Activated naive CD8-positive, alpha-beta T cell (primary cell): Measurements from ENCODE around the gene ADRM1.

ENCODE experiments used
- H3K27ac Mint-ChIP-seq: one replicate; pipeline ENCODE4 v1.8.0; 2021; ENCODE audit warnings: mixed read lengths
- H3K27me3 Mint-ChIP-seq: one replicate; pipeline ENCODE4 v1.8.0; 2021; ENCODE audit warnings: mixed read lengths
- H3K36me3 Mint-ChIP-seq: one replicate; pipeline ENCODE4 v1.8.0; 2021; ENCODE audit warnings: mixed read lengths
- H3K4me1 Mint-ChIP-seq: one replicate; pipeline ENCODE4 v1.8.0; 2021; ENCODE audit warnings: low read depth, mixed read lengths
- H3K4me3 Mint-ChIP-seq: one replicate; pipeline ENCODE4 v1.8.0; 2021; ENCODE audit warnings: mild to moderate bottlenecking, mixed read lengths
- H3K9me3 Mint-ChIP-seq: one replicate; pipeline ENCODE4 v1.8.0; 2021; ENCODE audit warnings: low read depth, mixed read lengths

The ADRM1 gene

DNA sequence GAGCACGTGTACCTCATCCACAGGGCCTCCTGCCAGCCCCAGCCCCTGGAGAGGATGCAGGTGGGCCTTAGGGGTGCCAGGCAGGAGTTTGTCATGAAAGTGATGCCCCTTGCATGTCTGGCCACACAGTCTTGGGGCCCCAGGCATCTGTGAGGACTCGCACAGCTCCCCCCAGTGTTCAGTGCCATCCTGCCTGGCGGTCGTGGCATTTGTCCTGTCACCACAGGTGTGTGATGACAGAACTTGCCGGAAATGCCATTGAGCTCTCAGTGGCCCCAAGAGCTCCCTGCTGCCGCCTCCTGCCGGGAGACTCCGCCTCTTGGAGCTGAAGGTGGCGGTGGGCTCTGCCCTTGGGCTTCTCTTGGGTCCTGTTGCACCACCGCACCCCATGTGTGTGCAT lies 30.6 kb upstream of the ADRM1 start:
- Mint-ChIP-seq H3K9me3 (no peaks in the 10 kb centered on the region), H3K27ac (no peak overlapping the region), H3K4me3 (no peak overlapping the region), H3K4me1 (no peaks in the 10 kb centered on the region), H3K36me3 (no peaks in the 10 kb centered on the region), H3K27me3 (no peaks in the 10 kb centered on the region)

DNA sequence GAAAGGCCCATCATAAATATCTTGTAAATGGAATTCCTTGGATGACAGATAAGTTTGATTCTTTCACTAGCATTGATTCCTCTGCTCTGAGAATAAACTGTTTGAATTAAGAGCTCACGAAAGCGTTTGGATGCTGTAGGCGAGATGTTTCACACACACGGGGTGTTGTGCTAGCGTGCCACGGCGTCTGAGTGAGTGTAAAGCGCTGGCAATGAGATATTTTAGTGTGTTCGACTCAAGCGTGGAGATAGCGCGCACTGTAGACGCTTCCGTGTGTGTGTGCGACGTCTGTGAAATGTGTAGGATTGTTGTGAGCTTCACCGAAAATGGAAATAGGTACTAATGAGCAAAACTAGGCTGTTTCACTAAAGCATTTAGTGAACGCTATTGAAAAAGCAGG lies 29.4 kb upstream of the ADRM1 start:
- H3K36me3 Mint-ChIP-seq = no peaks in the 10 kb centered on the region
- no peaks in the 10 kb centered on the region for H3K27me3 Mint-ChIP-seq
- H3K4me3 Mint-ChIP-seq = no peak overlapping the region
- no peak overlapping the region for H3K27ac Mint-ChIP-seq
- H3K9me3 Mint-ChIP-seq = no peaks in the 10 kb centered on the region
- no peaks in the 10 kb centered on the region for H3K4me1 Mint-ChIP-seq

DNA sequence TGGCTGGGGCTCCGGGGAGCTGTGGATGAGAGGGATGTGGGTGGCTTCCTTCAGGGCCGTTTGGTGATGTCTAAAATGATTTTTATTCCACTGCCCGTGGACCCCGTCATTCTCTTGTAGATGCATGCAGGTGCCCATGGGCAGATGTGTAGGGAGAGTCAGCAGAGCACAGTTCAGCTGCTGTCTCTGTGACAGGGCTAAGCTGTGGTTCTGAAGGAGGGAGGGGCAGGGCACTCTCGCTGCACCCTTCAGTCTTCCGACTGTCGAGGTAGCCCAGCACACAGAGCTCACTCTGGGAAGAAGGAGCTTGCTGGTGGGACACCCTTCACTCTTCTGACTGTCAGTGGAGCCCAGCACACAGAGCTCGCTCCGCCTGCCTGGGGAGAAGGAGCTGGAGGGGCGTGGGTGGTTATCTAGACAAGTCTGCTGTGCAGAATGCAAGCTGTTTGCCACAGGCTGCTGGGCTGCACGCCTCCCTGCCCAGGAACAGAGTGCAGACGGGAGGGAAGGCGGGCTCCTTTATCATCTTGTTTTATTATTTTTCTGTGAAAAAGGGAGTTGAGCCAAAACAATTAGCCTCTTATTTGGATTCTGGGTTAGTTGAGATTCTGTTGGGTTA lies 28.4 kb upstream of the ADRM1 start:
- no peak overlapping the region for H3K27ac Mint-ChIP-seq
- H3K4me1 Mint-ChIP-seq = no peaks in the 10 kb centered on the region
- no peaks in the 10 kb centered on the region for H3K27me3 Mint-ChIP-seq
- no peaks in the 10 kb centered on the region for H3K36me3 Mint-ChIP-seq
- no peaks in the 10 kb centered on the region for H3K9me3 Mint-ChIP-seq
- H3K4me3 Mint-ChIP-seq = no peak overlapping the region

DNA sequence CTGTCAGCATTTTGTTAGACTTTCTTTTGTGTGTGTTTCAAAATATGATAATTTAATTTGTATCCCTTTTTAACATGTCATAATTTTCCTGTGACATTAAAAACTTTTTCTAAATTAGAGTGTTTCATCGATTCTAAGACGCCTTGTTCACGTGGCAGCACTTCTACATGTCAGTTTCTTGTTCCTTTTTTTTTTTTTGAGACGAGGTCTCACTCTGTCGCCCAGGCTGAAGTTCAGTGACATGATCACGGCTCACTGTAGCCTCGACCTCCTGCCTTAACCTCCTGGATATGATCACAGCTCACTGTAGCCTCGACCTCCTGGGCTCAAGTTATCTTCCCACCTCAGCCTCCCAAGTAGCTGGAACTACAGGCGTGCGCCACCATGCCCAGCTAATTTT lies 27.6 kb upstream of the ADRM1 start:
- Mint-ChIP-seq H3K36me3 (no peaks in the 10 kb centered on the region), H3K9me3 (no peaks in the 10 kb centered on the region), H3K4me1 (no peaks in the 10 kb centered on the region), H3K4me3 (no peak overlapping the region), H3K27me3 (no peaks in the 10 kb centered on the region), H3K27ac (no peak overlapping the region)

DNA sequence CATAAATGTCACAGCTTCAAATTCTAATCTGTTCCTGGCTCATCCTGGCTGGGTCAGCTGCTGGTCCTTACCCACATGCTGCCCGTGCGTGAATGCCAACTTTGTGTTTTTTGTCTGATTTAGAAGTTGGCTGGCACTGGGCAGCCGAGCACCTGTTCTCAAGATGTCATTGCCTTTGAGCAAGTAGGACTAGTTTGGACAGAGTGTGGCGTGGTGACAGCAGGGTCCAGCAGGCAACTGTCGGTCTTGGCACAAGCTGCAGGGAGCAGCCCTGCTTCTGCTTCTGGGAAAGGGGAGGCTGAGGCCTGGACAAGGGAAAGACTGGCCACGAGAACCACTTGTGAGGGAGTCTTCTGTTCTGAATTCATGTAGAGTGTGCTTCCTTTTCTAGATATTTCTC lies 26.4 kb upstream of the ADRM1 start:
- Mint-ChIP-seq H3K4me1 (no peaks in the 10 kb centered on the region), H3K4me3 (no peak overlapping the region), H3K9me3 (no peaks in the 10 kb centered on the region), H3K36me3 (no peaks in the 10 kb centered on the region), H3K27me3 (no peaks in the 10 kb centered on the region), H3K27ac (no peak overlapping the region)

DNA sequence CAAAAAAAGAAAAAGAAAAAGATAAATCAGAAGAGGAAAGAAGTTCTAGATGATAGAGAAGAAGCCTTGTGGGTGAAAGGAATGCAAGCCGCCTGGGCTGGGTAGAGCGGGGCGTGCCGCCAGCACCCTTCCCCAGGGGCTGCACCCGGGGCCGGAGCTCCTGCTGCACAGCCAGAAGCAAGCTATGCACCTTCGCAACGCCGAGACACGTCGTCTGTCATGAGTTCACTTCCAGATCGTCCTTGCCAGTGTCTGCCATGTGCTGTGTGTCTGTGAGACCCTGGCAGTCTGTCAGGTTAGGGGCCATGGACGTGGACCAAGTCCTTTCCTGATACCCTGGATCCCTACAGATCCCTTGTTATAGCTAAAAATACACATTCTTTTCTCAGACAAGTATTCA lies 25.5 kb upstream of the ADRM1 start:
- Mint-ChIP-seq H3K27ac (no peak overlapping the region), H3K4me1 (no peaks in the 10 kb centered on the region), H3K36me3 (no peaks in the 10 kb centered on the region), H3K4me3 (no peak overlapping the region), H3K27me3 (no peaks in the 10 kb centered on the region), H3K9me3 (no peaks in the 10 kb centered on the region)

DNA sequence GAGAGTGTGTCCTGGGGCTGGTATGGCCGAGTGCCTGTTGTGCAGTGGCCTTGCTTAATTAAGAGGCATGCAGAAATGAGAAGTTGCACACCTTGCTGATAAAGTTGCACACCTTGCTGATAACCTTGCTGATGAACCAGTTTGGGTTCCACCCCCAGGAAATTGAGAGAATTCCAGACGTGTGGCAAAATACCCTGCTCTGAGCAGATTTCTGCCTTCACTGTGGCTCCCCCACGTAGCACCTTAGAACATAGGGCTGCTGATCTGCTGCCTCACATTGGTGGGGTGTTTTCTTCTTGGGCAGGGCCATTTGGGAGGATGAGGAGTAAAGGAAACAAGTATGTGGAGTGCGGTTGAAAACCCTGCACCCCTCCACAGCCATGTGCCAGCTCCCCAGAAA lies 22.5 kb upstream of the ADRM1 start:
- Mint-ChIP-seq H3K27me3 (no peaks in the 10 kb centered on the region), H3K4me1 (no peaks in the 10 kb centered on the region), H3K36me3 (no peaks in the 10 kb centered on the region), H3K4me3 (no peak overlapping the region), H3K27ac (no peak overlapping the region), H3K9me3 (no peaks in the 10 kb centered on the region)

DNA sequence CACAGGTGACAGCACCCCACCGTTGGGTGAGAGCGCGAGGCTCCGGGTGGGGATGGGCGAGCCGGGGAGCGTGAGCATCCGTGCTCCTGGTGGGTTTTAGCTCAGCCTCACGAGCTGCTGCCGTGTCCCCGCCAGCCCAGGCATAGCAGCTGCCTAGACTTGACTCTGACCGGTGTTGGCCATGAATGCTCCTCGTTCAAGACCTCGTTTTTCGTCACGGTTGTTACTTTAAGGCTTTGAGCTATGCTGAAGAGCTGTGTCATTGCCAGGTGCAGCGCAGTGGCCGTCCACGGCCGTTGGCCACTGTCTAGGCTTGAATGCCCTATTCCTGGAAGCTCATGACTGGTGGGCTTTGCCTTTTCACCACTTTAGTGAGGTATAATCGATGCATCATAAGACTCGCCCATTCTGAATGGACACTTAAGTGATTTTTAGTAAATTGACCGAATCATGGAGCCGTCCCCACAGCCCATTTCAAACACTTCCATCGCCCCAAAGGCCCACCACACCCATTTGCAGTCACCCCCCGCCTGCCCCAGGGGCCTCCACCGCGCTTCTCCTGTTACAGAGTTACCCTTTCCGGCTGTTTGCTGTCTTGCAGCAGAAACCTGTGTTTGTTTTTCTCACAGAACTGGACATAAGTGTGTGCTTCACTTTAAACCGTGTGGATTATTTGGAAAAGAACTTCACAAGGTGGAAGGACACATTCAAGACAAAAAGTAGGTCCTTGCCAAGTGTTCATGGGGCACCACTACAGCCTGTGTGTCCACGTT lies 21.4 kb upstream of the ADRM1 start:
- Mint-ChIP-seq H3K27me3 (no peaks in the 10 kb centered on the region), H3K4me1 (no peaks in the 10 kb centered on the region), H3K9me3 (no peaks in the 10 kb centered on the region), H3K4me3 (no peak overlapping the region), H3K27ac (no peak overlapping the region), H3K36me3 (no peaks in the 10 kb centered on the region)

DNA sequence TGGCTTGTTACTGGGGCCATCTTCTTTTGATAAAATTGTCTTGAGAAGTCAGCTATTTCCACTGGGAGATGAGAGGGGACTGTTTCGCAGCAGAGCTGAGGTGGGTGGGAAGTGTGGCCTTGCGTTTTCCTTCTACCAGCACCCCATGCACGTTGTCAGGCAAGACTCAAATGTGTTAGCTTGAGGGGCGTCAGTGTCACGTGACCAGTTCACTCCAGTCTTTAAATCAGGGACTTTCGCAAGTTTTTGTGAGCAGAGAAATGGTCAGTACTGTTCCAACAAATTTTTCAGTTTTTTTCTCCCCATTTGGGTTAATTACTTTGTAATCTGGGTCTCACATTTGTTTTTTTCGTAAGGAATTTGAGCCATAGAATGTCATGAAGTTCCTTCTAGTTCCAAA lies 20.7 kb upstream of the ADRM1 start:
- Mint-ChIP-seq H3K4me3 (no peak overlapping the region), H3K27me3 (no peaks in the 10 kb centered on the region), H3K4me1 (no peaks in the 10 kb centered on the region), H3K27ac (no peak overlapping the region), H3K9me3 (no peaks in the 10 kb centered on the region), H3K36me3 (no peaks in the 10 kb centered on the region)

DNA sequence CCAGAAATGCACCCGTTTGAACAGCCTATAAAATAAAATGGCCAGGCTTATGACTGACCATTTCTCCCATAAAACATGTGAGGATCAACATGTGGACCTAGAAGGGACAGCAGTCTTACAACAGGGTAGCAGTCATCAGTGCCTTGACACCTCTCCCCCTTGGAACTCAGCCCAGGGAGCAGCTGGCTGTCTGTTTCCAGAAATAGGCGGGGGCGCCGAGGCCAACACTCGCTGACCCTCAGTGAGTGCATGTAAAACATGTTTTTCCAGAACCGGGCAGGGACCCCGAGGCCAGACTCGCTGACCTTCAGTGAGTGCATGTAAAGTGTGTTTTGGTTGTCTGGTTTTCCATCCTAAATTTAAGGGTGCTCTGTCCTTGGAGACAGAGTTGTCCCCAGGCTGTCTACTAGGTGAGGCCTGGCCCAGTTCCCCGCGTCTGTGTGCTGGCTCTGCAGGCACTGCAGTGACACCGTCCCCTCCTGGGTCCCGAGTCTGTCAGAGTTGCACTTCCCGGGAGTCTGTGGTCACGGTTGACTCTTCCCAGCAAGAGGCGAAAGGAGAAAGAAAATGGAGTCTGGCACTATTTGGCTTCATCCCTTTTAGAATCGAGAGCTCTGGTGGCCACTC lies 19.8 kb upstream of the ADRM1 start:
- no peaks in the 10 kb centered on the region for H3K27me3 Mint-ChIP-seq
- H3K27ac Mint-ChIP-seq = no peak overlapping the region
- H3K9me3 Mint-ChIP-seq = no peaks in the 10 kb centered on the region
- H3K4me3 Mint-ChIP-seq = no peak overlapping the region
- no peaks in the 10 kb centered on the region for H3K4me1 Mint-ChIP-seq
- no peaks in the 10 kb centered on the region for H3K36me3 Mint-ChIP-seq

DNA sequence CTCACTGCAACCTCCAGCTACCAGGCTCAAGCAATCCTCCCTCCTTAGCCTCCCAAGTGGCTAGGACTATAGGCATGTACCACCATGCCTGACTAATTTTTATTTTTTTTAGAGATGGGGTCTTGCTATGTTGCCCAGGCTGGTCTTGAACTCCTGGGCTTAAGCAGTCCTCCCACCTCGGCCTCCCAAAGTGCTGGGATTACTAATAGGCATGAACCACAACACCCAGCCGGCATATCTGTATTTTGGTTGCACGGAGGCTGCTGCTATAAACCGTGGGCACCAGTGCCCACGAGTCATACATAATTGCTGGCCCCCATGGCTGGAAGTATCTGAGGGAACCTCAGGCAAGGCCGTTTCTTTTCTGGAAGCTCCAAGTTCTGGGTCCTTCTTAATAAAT lies 18.3 kb upstream of the ADRM1 start:
- Mint-ChIP-seq H3K4me3 (no peak overlapping the region), H3K27me3 (no peaks in the 10 kb centered on the region), H3K27ac (no peak overlapping the region), H3K9me3 (no peaks in the 10 kb centered on the region), H3K36me3 (no peaks in the 10 kb centered on the region), H3K4me1 (no peaks in the 10 kb centered on the region)

DNA sequence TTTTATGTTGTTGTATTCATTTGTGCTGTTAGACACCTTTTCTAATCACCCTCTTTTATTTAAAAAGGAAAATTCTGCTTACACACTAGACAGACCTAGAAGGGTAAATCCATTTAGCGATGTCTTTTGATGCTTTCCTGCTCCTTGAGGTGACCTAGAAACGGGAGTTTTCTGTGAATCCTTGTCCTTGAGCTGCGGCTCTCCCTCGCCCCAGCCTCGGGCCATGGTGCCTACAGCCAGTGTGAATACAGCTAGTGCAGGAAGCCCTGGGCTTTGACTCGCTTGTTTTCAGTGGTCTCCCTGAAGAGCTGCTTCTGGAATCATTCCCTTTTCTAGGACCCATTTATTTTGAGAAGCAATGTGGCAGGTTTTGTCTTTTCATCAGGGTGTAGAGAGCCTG lies 17.6 kb upstream of the ADRM1 start:
- Mint-ChIP-seq H3K36me3 (no peaks in the 10 kb centered on the region), H3K9me3 (no peaks in the 10 kb centered on the region), H3K4me3 (no peak overlapping the region)

DNA sequence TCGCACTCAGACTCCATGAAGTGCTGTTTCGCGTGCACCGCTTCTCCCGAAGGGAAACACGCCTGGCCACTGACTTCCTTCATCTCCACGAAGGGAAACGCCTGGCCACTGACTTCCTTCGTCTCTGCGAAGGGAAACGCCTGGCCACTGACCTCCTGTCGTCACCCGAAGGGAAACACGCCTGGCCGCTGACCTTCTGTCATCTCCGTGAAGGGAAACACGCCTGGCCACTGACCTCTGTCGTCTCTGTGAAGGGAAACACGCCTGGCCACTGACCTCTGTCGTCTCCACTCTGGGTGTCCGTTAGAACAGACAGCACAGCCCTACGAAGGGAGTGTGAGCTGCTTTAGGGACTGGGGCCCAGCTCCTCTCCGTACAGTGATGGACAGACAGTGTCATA lies 17.1 kb upstream of the ADRM1 start:
- Mint-ChIP-seq H3K4me3 (no peak overlapping the region), H3K9me3 (no peaks in the 10 kb centered on the region), H3K4me1 (no peaks in the 10 kb centered on the region), H3K27me3 (no peaks in the 10 kb centered on the region), H3K27ac (no peak overlapping the region), H3K36me3 (no peaks in the 10 kb centered on the region)

More for the DNA sequence above, 17.6 kb upstream of the ADRM1 start:
- Mint-ChIP-seq H3K4me1 (no peaks in the 10 kb centered on the region), H3K27ac (no peak overlapping the region), H3K27me3 (no peaks in the 10 kb centered on the region)

DNA sequence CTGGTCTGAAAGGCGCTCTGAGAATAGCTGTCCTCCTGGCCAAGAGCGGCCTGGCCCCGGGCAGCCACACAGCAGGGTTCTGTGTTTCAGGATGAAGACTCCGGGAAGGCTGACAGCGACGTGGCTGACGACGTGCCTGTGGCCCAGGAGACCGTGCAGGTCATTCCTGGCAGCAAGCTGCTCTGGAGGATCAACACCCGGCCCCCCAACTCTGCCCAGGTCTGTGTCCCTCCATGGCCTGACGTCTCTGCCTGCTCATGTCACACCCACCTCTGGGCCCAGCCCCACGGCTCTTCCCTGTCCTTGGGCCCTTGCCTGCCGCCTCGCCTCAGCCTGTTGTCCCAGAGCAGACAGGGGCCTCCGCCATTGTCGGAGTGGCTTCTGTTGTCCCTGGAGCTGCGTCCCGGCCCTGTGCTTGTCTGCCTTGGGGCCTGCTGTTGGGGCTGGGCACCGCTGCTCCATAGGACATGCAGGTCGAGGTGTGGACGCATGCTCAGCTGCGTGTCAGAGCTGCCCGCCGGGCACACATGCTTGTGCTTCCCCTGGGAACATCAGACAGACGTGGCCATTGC lies 16.2 kb upstream of the ADRM1 start:
- H3K4me1 Mint-ChIP-seq = no peaks in the 10 kb centered on the region
- H3K36me3 Mint-ChIP-seq = no peaks in the 10 kb centered on the region
- no peaks in the 10 kb centered on the region for H3K27me3 Mint-ChIP-seq
- no peak overlapping the region for H3K4me3 Mint-ChIP-seq
- no peaks in the 10 kb centered on the region for H3K9me3 Mint-ChIP-seq
- H3K27ac Mint-ChIP-seq = no peak overlapping the region

DNA sequence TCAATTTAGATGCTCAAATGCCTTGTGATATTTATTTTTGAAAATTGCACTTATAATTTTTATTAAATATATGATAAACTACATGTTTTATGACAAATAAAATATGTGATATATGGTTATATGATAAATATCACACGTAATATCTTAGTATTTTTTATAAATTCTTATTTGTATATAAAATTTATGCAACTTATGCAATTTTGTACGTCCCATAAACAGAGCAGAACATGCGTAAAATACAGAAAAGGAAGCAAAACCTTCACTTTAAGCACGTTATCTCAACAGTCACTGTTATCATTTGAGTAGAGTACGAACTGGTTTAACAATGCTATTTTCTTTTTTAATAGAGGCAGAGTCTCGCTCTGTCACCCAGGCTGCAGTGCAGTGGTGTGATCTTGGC lies 15.7 kb upstream of the ADRM1 start:
- Mint-ChIP-seq H3K4me1 (no peaks in the 10 kb centered on the region), H3K27me3 (no peaks in the 10 kb centered on the region), H3K4me3 (no peak overlapping the region), H3K36me3 (no peaks in the 10 kb centered on the region), H3K27ac (no peak overlapping the region), H3K9me3 (no peaks in the 10 kb centered on the region)
